ENCODE measurements around the gene ZNF841.
"Not testable (repeated sequence)": the region's sequence is repeated elsewhere in the genome, so short reads cannot be mapped to it uniquely, and the experiment has no call there.

ZNF841 gene

GRCh38 chr19:52066258-52066863 is 29.2 kb downstream of the ZNF841 start:
- DNase-seq = no peak

GRCh38 chr19:52065399-52065798 is 30.2 kb downstream of the ZNF841 start:
- DNase-seq = no peak

DNA sequence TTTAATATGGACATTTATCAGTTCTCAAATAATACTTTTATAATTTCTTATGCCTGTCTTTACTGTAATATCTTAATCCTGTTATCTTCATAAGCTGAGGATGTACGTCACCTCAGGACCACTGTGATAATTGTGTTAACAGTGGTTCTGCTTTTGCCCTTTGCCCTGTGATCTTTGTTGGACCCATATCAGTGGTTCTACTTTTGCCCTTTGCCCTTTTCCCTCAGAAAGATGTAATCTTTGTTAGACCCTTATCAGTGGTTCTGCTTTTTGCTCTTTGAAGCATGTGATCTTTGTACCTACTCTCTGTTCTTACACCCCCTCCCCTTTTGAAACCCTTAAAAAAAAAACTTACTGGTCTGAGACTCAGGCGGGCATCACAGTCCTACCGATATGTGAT is 39.1 kb downstream of the ZNF841 start:
- not testable (repeated sequence) for DNase-seq

DNA sequence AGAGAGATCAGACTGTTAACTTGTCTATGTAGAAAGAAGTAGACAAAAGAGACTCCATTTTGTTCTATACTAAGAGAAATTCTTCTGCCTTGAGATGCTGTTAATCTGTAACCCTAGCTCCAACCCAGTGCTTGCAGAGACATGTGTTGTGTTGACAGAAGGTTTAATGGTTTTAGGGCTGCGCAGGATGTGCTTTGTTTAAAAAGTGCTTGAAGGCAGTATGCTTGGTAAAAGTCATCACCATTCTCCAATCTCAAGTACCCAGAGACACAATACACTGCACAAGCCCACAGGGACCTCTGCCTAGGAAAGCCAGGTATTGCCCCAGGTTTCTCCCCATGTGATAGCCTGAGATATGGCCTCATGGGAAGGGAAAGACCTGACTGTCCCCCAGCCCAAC is 43.8 kb downstream of the ZNF841 start:
- not testable (repeated sequence) for DNase-seq

DNA sequence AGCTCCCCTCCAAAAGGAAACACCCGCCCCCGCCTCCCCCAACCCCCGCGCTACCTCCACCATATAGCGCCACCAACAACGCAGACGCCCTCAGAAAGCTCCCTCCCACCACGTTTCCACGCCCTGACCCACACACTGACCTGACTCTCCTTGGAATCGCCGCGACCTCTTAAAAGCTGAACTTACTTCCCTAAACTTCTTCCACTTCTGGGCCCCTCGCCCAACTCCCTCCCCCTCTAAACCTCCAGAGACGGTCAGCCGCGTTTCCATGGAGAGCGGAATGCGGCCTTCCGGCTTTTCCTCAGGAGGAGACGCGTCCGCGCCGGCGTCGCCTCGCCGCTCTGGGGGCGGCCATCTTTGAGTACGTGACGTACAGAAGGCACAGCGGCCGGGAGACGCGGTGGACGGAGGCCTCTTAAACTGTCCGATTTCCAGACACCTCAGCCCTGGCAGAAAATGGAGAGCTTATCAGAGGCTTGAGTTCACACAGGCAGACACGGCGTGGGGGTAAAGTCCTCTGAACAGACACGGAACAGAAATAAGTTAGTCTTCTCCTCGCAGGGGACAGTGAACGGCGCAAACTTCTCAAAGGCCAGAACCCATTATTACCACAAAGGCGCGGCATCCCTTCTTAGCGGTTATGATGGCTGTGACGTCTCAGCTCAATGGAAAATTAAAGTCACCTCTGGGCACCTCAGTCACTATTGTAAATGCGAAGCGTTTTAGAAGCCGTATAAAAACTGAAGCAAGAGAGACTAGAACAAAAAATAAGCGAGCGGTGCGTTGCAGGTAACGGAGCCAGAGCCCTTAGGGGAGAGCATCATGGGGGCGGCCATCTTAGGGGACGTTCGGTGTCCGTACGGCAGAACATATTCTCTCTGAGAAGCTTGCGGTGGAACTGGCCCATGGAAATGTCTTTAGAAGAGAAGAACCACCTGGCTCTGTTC is 46.7 kb downstream of the ZNF841 start, which contains the start of gene ZNF432:
Gene ZNF432, minus strand, starts transcription at position 284 of the 947 bp plus-strand sequence. CDS start 1,970 bp downstream, outside the sequence.
- DNase-seq = peak; percentile 85

DNA sequence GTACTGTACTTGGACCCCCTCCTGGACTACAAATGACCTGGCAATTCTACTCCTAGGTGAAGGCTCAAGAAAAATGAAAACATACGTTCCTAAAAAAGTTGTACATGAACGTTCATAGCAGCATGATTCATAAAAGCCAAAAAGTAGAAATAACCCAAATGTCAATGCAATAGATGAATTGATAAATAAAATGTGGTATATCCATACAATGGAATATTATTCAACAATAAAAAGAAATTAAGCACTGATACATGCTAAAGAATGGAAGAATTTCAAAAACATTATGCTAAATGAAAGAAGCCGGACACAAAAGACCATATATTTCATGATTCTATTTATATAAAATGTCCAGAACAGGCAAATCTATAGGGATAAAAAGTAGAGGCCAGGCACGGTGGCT is 56.4 kb downstream of the ZNF841 start:
- DNase-seq = no peak

GRCh38 chr19:52034051-52034728 is 61.4 kb downstream of the ZNF841 start:
- no peak for DNase-seq

GRCh38 chr19:52028780-52029123 is 66.8 kb downstream of the ZNF841 start:
- DNase-seq = peak; percentile 57

- DNase-seq = peak; percentile 92
Observed at GRCh38 chr19:52028027-52028779, 67.4 kb downstream of the ZNF841 start, which contains the start of gene ZNF614. TSS of gene ZNF614 (minus strand) at chr19:52028379. CDS start at chr19:52025745, 2,634 bp downstream.

- not testable (repeated sequence) for DNase-seq
Observed at GRCh38 chr19:52026255-52026990, 69.1 kb downstream of the ZNF841 start.

GRCh38 chr19:52024478-52024877 is 71.1 kb downstream of the ZNF841 start:
- not testable (repeated sequence) for DNase-seq

GRCh38 chr19:52022193-52022592 is 73.4 kb downstream of the ZNF841 start:
- no peak for DNase-seq

DNA sequence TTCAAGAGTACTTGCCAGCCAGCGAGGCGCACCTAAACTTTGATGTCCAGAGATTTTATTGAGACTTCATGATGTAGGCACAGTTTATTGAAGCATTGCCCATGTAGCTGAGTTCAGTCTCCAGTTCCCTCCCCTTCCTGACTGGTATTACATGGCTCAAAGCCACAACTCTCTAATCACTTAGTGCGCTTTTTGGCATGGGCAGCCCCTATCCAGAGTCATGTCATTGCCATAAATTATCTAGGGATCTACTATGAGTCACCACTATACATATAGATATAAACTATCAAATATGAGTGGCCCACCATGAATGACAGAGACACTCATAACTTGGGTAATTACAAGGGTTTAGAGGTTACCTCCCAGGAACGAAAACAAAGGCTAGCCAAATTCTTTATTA is 75.1 kb downstream of the ZNF841 start:
- DNase-seq = no peak
